Fibroblast of the conjunctiva (primary cell): ENCODE results near the gene RALGPS1.

Experiments used
- DNase-seq: peaks from one replicate; pipeline ENCODE4 v3.0.0-alpha.2; 2010; ENCODE audit warnings: low read depth

RALGPS1 gene

DNA sequence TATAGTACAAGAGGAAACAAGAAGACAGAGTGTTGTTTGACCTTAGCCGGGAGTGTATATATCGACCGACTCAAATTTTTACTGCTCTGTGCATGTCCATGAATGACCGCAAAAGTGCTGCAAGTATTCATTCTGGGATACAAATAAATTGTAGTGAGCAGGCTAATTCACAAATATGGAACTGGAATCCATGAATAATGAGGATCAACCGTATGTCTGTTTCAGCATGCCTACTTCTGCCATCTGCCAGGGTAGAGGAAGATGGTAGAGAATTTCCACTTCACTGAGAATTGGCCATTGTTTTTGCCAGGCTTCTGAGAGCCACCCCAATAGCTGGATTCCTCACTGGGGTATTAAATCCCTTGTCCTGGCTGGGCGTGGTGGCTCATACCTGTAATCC, 8.5 kb upstream of the RALGPS1 start:
- DNase-seq = no peak

DNA sequence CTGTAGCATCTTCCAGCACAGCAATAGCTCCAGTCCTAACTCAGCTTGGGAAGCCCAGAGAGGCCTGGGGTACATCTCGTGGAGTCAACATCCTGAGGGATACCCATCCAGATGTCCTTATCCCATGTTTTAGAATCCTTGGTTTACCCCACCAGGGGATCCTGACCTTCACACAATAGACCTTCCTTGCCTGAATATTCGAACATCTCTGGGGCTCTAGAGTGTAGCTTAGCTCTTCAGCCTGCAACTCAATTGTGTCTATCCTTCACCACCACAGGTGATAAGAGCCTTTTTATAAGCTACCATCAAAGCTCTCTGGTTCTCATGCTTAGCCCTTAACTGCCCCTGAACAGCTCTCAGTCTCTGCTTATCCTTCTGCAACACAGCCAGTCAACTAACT, 7.5 kb upstream of the RALGPS1 start:
- DNase-seq = no peak

DNA sequence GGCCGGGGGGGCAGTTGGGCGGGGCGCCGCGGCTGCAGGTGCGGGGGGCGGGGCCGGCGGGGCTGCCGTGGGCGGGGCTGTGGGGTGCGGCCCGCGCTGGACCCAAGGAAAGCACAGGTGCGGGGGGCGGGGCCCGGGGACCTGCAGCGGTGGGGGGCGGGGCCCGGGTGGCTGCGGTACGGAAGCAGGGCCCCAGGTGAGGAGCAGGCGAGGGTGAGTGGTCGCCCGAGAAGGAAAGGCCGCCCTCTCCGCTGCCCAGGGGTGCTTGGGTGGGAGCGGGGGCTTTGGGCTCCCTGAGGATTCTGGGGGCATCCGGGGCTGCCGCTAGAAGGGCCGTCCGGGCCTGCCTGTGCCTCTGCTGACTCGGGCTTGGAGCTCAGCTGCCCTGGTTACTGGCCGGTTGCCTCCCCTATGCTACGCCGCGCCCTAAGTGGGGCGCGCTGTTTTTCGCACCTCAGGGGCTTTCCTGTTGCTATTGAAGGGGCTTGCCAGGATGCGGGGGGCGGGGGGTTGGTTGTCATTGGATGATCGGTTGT, 767 bp downstream of the RALGPS1 start:
- DNase-seq = no peak

DNA sequence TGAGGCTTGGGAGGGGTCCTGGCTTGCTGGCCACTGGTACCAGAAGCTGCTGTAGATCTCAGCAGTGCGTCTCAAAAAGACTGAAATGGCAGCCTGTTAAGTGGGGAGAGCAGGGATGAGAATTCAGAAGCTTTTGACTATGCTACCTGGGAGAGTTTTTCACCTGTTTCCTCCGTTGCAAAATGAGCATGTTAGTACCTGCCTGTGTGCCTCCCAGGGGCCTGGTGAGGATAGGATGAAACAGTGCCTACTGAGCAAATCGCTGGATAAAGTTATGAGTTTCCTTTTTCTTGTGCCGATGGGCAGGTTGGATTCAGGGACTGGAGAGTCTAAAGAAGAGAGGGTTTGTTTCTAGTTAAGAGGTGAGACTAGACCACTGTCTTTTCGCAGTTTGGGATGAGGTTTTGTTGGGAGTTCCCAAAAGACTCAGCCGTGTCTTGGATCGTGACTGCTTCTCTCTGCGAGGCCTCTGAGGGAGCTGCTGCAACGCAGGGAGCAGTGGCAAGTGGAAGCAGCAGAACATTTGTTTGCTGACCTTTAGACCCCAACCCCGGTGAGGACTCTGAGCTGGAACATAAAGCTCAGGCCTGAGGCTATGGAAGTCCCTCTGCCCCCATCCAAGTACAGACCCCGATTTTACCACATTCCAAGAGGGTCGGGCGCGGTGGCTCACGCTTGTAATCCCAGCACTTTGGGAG, 1.4 kb downstream of the RALGPS1 start:
- DNase-seq = no peak

DNA sequence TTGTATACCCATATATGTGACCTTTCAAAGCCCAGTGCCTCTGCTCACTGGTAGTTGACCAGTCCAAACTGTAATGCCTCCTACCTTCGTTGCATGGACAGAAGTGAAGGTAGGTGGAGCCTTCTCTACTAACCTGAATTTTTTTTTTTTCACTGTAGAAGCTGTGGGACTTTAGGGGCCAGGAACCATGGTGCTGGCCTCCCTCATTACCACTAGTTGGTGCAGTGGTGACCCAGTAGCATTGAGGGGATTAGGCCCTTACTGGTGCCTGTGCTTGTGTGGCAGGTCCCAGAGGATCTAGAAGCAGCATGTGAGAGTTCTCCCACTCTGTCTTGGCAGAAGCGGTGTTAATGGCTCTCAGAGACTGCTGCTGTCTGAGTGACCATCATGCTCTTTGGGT, 2.3 kb downstream of the RALGPS1 start:
- DNase-seq = no peak

DNA sequence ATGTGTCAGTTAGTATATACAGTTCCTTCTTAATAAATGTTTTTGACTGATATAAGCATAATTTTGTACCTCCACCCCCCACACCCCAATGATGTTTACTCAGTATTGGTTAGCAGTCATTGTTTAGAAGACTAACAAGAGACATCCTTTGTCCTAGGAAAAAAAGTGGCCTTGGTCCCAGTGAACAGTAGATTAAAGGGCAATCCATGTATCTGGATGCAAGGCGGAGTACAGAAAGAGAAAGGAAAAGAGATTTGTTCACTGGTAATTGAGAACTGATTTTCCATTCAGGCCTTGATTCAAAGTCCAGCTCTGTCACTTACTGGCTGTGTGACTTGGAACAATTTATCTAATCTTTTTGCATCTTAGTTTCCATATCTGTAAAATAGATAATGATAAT, 4.6 kb downstream of the RALGPS1 start:
- DNase-seq = no peak

DNA sequence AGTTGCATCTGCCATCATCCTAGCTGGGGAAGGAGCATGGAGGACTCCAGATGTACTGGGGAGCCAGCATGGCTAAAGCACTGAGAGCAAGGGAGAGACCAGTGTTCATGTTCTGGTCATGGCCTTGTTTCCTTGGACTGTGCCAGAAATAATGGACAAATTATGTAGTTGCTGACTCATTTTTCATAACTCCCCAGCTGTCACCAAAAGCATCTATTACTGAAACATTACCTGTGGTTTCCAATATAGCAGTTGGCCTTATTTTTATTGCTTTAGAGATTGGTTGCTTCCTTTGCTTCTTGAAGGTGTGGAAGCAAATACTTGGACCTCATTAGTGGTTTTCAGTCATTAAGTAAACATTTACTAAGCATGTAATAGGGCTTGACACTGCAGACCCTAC, 11.3 kb downstream of the RALGPS1 start:
- no peak for DNase-seq

DNA sequence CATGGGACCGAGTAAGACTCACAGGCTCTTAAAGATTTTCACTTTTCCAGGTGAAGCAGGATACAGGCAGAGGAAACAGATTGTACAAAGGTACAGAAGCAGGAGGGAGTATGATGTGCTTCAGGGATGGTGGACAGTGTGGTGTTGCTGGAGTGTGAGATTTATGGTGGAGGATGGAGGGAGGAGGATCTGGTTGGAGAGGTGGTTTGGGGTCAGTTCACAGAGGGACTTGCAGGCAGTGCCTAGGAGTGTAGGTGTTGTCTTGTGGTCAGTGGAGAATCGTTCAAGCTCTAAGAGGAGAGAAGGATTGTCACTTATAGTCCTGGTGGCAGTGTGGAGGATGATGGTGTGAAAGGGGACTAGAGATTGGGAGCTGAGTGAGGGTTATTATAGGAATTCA, 11.8 kb downstream of the RALGPS1 start:
- no peak for DNase-seq

DNA sequence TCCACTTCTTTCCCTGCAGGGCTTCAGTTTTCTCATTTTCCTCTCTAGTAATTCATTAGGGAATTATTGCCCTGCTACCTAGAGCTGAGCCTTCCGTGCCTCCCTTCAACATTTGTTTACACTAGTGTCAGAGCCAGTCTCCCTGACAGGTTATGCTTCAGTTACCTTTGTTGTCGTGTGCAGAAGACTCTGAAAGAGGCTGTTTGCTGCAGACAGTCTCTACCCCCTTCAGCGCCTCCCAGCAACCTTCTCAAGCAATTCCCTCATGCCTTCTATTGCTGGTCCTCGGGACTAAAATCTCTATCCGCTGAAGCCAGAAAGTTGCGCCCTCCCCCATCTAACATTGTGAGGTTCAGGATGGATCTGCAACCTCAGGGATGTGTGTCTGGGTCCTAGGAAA, 12.8 kb downstream of the RALGPS1 start:
- DNase-seq = no peak

DNA sequence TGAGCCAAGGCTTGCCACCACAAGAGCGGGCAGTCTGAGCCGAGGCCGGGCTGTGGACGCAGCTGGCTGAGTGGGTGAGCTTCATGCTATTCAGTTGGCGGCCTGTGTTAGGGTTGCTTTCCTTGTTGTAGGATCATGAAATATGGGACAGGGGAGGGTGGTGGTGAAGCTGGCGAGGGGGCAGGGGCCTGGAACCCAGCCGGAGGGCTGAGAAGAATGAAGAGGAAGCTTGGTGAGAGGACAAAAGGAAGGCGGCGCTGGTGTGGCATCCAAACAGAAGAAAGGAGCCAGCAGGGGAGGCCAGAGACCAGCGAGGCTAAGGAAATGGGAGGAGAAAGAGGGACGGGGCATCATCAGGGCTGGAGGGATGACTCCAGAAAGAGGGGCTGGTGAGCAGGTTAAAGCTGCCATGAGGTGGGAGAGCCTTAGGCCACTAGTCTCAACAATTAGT, 18.3 kb downstream of the RALGPS1 start:
- DNase-seq = no peak

DNA sequence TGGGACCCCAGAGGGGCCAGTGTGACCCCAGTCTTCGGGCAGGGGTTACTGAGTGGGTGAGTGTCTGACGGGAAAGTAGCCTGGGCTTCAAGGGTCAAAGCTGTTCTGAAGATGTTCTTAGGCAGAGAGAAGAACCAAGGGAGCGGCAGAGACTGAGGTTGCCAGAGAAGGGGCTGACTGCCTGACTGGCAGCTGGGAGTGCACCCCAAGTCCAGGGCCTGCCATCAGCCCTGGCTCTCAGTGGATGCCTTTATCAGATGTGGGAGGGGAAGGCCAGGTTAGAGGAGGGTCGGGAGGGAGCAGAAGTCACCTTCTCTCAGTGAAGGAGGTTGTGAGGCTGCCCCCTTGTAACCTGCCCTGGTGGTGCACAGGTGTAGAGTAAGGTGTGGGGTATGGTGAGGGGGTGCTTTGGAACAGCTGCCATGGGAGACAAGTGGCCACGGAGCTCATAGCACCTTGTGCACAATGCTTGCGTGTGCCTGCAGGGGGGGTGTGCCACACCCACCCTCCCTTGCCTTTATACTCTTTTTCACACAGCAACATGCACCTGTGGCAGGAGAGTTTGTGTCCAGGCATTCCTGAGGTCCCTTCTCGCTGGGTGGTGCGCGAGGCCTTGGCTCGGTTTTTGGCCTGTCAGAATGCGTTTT, 18.9 kb downstream of the RALGPS1 start:
- DNase-seq = no peak

DNA sequence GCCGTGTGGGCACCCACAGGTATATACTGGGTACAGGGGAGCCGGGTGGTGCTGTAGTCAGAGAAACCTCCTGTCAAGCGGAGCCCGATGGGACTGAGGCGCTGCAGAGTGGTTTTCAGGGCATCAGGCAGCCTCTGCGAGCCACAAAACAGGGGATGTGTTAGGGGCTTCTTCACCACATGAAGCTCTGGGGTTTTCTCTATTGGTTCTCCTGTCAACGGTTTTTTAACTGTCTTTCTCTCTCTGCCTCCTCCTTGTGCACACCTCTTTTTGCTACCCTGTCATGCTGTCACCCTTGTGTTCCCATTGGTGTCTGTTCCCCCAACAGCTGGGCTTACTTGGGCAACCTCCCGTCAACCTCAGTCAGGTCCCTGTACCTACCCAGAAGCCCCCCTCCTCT, 19.9 kb downstream of the RALGPS1 start:
- no peak for DNase-seq

DNA sequence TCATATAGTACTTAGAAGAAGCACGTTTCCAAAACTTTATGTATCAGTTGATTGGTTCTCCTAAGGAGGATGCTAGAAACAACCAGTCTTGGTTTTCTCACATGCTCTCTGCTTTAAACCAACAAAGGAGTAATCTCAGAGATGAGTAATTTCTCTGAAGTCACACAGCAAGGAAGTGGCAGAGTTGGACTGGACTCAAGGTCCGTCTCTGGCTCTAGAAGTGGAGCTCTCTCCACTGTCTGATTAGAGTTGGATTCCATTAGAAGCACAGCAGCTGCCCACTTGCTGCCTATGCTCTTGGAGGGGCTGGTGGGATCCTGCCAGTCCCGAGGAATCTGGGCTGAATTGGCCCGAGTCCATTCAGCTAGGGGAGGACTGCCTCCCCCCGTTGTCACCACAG, 21.0 kb downstream of the RALGPS1 start:
- no peak for DNase-seq

DNA sequence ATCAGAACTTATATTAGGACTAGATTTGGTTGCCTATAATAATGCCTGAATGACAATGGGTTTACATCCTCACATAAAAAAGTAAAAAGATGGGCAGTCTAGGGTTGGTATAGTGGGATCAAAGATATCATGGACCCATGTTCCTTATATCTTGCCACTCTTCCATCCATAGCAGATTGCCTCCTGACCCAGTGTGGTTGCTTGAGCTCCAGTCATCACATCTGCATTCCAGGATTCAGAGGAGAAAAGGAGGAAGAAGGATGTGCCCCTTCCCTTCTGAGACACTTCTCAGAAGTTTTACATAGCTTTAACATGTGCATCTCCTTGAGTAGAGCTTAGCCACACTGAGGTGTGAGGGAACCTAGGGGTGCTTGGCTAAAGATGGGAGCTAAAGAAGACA, 22.9 kb downstream of the RALGPS1 start:
- no peak for DNase-seq

DNA sequence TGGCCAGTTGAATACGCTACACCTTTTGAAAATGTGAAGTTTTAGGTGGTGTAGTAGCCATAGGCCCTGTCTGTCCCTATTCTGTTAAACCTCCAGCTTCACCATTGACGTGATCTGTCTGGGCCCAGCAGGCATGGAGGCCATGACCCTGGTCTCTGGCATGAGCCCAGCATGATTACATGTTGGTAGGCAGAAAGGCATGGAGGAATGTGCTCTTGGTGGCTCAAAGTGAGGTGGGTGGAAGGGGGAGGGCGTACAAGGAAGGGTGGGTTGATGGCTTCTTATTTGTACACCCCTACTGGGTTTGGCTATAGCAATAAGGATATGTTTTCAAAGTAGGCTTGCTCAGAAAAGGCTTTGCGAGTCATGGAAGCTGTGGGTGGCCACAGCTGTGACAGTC, 23.7 kb downstream of the RALGPS1 start:
- no peak for DNase-seq

DNA sequence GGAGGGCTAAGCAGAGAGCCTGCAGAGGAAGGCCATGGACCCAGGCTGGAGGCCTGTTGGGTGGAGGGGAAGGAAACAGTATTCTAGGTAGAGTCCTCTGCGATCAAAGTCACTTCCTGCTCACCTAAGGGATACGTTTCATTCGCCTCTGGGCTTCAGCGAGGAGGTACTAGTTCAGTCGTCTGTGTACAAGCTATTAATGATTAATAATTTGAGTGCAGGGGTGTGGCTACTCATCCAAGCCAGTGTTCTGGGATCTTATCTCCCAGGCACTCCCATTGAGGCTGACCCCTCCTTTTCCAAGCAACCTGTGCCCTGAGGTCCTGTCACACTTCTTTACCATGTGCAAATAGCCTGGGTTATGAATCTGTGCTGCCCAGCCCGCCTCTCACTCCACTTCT, 25.2 kb downstream of the RALGPS1 start:
- DNase-seq = no peak

DNA sequence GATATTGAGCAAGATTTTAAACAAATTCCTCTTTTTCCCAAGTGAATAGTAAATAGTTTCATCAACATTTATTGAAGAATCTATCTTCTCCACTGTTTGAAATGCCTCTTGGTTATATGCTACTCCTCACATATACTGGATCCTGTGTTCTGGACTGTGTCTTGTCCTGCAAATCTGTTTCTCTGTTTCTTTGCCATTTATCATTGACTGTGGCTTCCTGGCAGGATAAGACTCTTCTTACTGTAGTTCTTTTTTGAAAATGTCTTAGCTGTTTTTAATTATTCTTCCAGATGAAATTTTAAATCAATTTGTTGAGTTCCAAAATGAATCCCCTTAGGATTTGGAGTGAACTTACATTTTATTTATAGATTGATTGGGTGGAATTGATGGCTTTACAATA, 27.8 kb downstream of the RALGPS1 start:
- DNase-seq = no peak

DNA sequence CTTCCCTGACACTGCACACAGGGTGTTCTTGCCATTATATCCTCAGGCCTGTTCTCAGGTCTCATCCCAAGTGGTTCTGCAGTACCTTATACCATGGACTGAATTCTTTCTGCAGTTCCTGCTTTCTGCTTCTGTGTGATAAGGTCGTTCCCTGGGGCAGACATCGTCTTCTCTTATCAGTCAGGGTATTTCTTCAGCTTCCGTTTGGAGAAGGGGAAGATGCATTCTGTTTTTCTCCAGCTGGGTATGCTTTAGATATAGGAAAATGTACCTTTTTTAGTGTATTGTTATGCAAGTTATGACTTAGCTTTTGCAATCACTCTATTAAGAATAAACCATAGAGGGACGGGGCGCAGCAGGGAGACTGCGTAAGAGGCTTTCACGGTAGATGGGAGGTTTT, 31.1 kb downstream of the RALGPS1 start:
- DNase-seq = no peak

DNA sequence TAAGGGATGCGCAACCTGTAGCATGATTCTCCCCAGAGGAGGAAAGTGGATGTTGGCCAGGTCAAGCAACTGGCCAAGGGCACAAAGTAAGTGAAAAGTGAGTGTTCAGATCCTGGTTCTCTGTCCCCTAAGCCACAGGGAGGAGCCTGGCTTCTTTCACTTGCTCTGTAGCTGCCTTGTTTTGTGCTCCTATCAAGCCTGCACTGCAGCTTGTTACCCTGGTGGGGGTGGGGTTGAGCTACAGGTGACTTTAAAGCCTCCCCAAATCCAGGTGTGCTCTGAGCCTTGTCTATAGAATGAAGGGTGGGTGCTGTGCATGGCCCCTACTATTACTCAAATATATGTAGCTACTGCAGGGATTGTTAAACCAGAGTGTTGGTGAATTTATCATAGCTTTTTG, 32.9 kb downstream of the RALGPS1 start:
- DNase-seq = no peak

DNA sequence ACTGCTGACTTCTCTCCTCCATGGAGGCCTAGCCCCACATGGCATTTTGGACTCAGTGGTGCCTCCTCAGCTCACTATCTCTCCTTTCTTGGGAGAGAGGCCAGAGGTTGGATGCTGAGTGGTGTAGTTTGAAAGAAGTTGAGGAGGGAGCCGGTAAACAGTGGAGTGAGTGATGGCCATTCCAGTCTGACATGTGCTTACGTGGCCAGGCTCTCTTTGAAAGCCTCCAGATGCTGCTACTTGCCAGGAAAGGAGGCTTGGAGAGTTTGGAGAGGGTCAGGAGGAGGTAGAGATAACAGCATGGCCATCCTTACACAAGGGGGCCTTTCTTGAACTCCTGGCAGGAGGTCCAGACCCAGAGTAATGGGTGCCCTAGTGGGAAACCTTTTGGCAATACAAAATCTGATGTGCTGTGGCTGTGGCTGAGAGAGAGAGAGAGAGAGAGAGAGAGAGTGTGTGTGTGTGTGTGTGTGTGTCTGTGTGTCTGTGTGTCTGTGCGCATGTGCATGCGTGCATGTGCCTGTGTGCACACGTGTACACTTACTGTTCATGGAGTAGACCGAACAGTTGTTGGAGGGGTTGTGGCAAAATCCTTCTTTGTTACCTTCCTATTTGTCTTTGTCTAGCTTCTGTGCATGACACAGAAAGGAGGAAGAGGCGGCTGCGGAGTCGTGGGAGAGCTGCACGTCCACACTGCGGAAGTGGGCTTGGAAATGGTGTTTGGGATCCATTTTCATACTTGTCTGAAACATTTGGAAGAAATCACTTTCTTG, 37.8 kb downstream of the RALGPS1 start:
- DNase-seq = no peak

DNA sequence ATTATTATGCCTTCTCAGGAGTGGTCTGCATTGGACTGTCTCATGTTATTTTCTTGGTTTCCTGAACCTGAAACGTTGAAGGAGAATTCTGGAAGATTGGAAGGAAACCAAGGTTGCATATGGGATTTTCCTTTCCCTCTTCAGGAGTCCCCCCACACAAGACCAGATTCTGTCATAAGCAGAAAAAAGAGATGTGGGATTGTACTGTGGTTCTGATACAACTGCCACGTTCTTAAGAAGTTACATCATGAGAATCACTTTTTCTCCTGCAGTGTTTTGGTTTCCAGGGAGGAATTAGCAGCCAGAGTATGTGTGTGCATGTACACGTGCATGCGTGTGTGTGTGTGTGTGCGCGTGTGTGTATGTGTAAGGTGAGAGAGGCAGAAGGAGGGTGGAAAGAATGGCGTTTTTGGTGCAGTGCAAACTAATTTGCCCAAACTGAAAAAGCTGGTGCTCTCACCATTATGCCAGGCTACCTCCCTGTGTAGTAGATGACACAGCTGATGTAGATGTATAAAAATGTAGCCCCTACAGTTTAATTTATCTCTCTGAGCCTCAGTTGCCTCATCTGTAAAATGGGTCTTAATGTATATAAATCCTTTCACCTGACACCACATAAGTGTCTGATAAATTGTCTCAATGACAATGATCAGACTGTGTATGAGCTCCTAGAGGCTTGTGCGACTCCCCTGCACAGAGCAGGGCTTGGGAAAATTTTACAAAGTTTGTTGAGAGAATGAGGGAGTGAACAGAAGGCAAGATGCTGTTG, 38.6 kb downstream of the RALGPS1 start:
- DNase-seq = no peak

DNA sequence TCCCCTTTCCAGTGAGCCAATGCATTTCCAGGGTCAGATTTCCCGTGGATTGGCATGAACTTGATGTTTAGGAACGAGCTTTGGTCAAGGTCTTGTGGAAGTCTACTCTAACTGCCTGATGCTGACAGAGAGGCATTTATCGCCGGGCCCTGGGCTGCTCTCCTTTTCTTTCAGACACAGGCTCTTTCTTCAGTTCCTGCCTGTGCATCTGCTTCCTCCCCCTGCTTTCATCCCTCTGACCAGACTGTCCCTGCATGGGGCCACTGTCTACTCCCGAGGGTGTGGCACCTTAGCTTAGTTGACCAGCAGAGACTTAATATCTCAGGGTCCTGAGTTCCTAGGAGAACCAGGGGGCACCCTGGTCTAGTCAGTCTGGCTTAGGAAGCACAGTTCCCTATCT, 41.2 kb downstream of the RALGPS1 start:
- no peak for DNase-seq
